ENCODE results near the gene KIF9.

DNA sequence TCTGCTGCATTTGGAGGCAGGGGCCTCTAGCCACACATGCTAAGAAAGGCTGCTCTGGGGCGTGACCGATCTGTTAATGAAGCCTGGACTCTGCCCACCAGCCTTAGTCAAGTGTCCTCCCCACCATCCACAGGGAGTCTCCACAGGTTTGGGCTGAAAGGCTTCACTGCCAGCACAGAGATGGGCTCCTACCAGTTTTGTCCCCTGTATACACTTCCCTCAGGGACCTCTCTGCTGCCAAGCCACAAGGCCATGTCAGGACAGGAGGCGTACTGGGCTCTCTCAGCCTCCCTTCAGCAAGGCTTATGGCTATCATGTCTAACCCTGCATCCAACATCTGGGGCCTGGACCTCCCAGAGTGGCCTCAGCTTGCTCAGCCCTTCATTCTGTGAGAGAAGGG, 23.5 kb downstream of the KIF9 start:
- TF ChIP-seq CTCF (IDR thresholded peaks at IDR 0.05) = no peak
- no peak for TF ChIP-seq POLR2A (IDR thresholded peaks at IDR 0.05)
- no peak for TF ChIP-seq EP300 (IDR thresholded peaks at IDR 0.05)
- TF ChIP-seq POLR2AphosphoS5 (IDR thresholded peaks at IDR 0.05) = no peak

Measured in suprapubic skin (tissue), 4 donors.